NCI-H748 treated with DMSO at 0.1 percent for 48 hours (cell line): Measurements from ENCODE around the gene VAV2.

Experiments
- DNase-seq: peaks from one replicate; lab custom pipeline; 2025; lab: John Stamatoyannopoulos, UW

Gene VAV2

DNA sequence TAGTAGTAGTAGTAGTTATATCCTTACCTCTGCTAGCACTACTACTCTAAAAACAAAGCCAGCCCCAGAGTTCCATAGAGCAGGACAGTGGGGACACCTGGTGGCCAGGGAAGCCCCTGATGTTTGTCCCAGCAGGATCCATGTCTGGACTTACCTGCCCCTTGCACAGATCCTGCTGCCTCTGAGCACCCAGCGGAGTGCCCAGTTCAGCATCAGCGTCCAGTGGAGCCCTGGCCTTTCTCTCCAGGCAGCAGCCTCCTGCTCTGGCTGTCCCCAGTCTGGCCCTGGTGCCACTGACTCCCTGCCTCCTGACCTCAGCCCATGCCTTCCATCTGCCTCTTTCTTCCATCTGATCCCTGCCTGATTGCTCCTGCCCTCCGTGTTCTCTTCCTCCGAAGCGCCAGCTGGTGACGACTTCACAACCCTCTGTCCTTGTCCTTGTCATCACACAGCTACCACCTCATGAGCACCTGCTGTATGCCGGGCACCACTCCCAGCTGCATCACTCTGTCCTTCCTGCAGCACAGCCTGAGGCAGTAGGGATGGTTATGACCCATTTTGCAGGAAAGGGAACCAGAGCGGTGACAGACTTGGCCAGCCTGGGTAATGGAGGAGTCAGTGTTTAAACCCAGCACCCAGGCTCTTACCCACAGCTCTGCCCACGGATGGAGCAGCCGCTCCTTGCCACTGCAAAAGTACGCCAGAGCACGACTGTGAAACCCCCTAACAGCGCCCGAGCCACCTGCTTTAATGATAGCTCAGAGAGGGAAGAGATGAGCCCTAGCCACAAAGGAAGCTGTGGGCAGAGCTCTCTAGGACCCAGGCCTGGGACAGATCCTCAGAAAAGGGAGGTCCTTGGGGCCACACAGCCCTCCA lies 265.5 kb downstream of the VAV2 start:
- DNase-seq = peak; percentile 55

- no peak for DNase-seq
These were observed 266.2 kb downstream of the VAV2 start for GRCh38 chr9:133725886-133726285.

DNA sequence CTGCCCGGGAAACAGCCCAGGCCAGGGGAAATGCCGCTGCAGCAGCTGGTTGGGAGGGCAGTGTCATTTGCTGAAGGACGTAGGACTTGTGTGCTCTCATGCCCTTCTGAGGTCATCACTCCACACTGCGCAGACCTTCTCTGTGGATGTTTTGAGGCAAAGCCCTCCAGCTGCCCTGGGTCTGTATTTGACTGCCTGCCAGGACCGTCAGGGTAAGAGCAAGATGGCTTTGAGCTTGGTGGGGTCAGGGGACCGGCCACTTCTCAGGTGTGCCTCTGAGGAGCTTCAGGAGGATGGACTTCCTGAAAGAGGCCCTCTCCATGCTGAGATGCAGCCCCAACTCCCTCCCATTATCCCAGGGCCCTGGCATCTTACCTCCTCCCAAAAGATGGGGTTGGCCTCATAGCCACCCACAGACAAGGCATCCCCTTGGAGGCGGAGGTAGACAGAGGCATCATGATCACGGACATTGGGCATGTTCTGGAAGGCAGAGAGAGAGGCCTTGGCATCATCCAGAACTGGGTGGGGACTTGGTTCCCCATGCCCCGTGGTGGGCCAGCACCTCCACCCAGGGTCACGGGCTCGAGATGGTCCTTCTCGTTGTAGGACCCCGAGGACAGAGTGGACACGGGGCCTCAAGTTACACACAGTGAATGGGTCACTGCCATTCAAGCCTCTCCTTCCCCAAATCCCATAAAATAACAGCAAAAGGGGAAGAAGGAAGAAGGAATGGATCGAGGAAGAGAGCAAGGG lies 273.4 kb downstream of the VAV2 start:
- no peak for DNase-seq

DNA sequence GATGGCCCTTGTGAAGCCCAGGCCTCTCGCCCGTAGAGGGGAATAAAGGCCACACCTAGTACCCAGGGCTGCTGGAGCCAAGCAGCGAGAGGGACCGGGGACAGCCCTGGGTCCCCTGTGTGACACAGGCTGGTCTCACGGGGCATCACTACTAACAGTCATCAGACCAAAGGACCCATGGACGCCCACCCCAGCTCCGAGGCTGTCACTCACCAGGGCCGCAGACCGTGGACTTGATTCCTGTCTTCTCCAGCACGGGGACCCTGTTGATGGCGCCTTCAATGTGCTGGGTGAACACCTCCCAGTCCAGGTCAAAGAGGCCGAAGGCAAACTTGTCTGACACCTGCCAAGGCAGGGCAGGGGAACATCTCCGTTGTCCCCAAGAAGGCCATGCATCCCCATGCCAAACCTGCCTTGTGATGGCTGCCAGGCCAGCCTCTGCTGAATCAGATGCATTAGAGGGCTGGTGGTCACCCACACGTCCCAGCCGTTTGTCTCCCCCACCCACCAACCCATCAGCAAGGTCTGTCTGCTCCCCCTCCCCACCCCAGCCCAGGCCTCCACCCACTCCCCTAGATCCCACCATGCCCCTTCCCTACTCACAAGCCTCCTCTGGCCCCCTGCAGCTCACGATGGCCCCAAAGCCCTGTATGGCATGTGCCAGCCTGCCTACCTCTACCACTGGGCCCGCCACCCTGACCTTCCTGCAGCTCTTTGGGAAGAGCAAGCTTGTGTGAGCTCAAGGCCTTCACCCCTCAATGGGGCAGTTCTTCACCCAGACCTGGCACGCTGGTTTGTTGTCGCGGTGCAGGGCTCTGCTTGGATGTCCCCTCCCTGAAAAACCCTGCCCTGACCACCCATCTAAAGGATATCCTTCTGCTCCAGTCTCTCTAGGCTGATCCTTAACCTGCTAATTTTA lies 274.8 kb downstream of the VAV2 start:
- DNase-seq = no peak

- DNase-seq = no peak
These were observed 275.5 kb downstream of the VAV2 start for GRCh38 chr9:133716564-133717112.

- no peak for DNase-seq
These were observed 276.1 kb downstream of the VAV2 start for GRCh38 chr9:133715866-133716563.

DNA sequence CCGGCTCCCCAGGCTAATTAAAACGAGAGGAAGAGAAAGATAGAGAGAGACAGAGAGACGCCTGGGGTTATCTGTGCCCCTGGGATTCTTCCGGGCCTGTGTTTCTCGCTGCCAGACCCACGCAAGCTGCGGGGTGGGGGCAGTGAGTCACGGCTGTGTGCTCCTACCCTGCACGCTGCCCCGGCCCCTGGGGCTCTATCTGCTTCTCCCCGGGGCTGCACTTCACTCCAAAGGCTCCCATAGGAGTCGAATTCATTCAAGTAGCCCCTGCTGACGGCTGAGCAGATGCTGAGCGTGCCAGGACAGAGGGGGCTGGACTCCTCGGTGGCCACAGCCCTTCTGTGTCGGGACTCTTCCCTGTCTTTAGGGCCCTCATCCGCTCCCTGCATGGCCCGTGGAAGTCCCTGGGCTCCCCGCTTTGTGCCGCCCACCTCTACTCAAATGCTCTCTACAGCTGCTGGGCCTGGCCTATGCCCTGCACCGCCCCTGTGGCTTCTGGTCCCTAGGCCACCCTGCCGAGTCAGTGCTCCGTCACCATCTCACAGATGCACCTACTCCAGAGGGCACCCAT lies 276.7 kb downstream of the VAV2 start:
- DNase-seq = no peak

DNA sequence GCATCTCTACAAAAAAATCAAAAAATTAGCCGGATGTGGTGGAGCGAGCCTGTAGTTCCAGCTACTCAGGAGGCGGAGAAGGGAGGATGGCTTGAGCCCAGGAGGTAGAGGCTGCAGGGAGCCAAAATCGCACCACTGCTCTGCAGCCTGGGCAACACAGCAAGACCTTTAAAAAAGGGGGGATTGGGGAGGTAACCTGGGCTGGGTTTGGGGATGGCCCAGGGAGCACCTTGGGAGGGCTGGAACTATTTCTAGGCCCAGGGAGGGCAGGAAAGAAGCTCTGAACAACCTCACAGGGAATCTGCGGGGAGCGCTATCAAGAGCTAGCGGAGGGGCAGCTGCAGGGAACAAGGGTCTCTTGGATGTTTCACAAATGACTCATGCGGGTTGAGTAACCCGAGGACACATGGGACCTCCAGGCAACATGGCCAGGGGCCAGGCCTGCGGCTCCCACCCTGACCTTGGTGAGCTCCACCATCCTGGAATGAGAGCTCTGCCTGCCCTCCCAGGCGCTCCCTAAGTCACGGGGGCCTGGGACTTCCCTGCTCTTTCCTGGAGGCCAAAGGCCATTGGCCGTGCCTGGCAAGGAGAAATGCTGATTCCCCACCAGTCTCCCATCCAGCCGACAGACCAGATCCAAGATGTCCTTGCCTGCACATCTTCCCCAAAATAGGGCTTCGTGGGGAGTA lies 277.4 kb downstream of the VAV2 start:
- no peak for DNase-seq

DNA sequence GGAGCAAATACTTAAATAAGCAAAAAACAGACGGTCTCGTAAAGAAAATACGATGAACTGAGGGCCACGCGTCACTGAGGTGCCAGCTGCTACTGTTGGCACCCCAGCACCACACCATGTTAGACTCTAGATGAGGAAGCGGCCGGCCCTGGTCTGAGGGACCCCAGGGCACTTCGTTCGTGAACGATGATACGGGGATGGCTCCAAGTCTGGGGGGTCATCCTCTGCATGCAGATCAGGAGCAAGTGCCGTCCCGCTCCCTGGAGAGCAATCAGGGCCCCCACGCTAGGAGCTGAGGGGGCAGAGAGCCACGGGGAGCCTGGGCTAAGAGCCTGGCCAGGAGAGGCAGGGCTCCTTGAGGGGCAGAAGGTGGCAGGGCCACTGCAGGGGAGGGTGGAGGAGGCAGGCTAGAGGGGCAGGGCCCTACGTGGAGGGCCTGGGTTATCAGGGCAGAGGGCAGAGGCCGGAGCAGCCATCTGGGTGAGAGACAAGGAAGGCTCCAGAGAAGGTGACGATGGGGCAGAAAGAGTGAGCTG lies 278.1 kb downstream of the VAV2 start:
- no peak for DNase-seq

DNA sequence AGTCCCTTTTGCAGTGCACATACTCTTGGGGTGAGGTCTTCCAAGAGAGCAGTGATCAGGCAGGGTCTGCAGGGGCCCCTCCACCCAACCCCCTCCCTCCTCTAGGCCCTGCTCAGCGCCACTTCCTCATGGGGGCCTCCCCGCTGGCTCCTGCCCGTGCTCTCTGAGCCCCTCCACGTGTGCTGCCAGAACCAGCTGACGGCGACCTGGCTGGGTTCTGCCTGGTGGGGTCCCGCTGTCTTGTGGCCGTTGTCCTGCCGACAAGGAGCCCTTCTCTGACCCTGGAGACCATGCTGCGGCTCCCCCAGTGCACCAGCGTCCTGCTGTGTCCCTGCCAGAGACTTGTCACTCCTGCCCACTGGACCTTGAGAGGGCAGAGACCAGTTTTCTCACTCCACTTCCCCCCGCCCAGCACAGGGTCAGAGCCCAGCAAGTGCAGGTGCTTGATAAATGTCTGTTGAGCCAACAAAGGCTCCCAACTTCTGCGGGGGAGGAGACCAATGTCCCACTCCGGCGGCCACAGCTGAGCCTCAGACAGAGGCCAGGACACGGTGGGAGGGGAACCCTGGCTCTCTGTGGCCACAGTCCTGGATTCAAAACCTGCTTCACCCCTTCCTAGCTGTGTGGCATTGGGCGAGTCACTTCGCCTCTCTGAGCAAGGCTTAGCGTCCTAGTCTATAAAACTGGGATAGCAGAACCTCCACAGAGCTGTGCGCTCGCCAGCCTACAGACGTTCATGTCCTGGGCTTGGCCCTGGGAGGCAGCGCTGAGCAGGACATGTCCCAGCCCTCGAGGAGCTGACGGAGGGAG lies 278.8 kb downstream of the VAV2 start:
- DNase-seq = no peak

DNA sequence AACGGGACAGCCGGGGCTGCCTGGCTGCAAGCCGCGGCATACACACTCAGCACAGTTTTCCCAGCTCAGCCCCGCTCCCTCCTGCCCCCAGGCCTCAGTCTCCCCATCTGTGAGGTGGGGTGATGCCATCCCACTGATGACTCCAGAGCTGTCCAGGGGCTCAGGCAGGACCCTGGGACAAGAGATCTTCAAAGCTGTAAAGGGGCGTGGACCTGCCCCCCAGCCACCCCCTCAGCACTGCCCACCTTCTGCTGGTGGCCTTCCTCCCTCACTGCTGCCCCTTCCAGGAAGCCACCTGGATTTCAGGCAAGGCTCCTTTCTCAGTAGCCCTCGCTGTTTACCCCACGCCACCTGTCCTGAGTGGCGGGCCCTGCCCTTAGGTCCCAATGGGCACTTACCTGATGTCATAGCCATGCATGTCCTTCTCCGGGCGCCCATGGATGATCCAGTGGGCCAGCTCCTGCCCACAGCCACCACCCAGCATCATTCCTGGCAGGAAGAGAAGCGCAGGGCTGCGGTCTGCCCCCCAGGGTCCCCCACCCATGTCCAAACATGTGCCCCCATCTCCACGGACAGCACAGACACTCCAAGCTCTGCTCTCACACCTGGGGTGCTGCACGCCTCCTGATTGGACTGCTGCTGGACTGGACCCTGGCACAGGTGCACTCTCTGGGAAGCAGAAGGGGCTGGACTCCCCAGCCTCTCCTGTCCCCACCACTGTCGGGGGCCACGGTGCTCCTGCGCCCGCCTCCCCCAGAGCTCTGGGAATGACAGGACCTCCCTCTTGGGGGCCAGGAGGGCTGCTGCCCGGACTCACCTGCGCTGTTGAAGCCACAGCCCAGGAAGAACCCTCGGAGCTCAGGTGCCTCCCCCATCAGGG lies 279.7 kb downstream of the VAV2 start:
- no peak for DNase-seq
